Left renal pelvis (tissue), 4 donors: ENCODE results near the gene PPME1. TPM values are rescaled to one million over a fixed set of nuclear protein-coding genes. Genes with fewer than 3 reads are reported as not detected.

Experiments
- DNase-seq, 4 donors: peaks; one replicate each; pipeline ENCODE4 v3.0.0-alpha.2; 2013; ENCODE audit warnings: low read depth in 4 of 4, low spot score in 3 of 4
- polyA plus RNA-seq, 4 donors: library from polyadenylated mRNA; unstranded; fragments of 120-200 nt; gene quantifications; one replicate each; pipeline ENCODE4 v1.2.1, GENCODE V29; 2013; ENCODE audit not compliant: insufficient read length in 4 of 4

Gene PPME1
- polyA plus RNA-seq, 4 donors: 35.0 to 43.4 (median 40.0) TPM

DNA sequence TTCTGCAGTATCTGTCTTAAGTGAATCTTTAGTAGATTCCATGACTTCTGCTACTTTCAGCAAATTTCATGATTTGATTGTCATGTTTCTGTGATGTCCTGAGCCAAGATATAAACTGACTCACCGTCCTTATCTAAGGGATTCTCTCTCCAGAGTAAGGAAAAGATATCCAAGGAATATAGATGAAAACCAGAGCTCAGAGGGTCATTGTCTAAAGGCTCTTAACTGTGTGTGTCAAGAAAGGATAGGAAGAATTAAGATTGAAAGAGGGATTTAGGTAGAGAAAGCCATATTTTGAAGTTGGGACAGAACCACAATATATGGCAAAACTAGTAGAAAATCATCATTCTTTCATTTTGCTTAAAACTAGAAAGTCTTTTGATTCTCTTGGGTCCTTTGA, 50.7 kb downstream of the PPME1 start:
- DNase-seq: no peak

GRCh38 chr11:74225565-74225964, 54.5 kb downstream of the PPME1 start:
- no peak for DNase-seq

DNA sequence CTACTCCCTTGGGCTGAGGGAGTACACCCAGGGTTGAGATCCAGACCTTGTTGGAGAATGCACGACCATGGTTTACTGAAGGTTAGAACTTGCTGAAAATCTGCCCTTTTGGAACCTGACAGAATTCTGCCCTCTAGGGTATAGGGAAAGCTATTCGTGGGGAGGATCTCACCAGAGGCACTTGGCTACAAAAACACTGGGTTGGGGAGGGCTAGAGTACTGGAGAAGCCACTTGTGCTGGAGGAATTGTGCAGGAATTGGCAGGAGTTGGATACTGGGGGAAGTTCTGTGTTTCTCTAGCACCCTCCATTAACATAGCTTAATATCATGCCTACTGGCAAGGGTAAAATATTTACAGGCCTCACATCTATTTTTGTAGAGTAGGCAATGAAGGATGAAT, 55.8 kb downstream of the PPME1 start:
- no peak for DNase-seq

DNA sequence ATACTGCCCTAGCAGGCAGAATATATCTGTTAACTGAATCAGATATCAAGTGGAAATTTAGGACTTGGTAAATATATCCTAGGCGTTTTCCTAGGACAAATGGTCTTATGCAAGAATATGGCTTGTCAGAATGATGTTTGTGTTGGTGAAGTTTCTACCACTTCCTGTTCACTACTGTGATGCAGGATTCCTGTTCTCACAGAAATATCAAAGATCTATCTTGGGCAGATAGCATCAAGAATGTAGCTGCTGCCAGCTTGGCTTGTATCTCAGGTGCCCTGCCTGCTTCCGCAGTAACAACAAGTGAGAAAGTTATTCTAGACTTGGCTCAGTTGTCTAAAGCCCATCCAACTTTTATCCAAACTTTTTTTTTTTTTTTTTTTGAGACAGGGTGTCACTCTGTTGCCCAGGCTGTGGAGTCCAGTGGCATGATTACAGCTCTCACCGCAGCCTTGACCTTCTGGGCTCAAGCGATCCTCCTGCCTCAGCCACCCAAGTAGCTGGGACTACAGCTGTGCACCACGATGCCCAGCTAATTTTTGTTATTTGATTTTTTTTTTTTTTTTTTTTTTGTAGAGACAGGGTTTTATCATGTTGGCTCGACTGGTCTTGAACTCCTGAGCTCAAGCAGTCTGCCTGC, 61.3 kb downstream of the PPME1 start:
- no peak for DNase-seq

GRCh38 chr11:74233683-74234082, 62.6 kb downstream of the PPME1 start:
- DNase-seq: no peak

- no peak for DNase-seq
These were observed 64.0 kb downstream of the PPME1 start for GRCh38 chr11:74235121-74235520.

DNA sequence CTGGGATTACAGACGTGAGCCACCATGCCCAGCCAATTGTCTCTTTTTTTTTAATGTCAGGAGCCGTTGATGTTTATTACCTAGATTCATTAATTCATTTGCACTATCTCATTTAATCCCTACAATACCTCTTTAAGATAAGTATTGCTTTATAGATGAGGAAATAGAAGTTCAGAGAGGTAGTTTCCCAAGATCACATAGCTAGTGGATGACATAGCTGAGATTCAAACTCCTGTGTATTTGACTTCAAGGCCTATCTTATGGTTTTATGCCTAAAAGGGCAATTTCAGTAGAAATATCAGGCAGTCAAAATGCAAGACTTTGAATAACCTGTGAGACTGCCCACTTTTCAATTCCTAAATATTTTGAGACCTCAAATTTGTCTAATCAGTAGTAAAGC, 66.5 kb downstream of the PPME1 start:
- no peak for DNase-seq

DNA sequence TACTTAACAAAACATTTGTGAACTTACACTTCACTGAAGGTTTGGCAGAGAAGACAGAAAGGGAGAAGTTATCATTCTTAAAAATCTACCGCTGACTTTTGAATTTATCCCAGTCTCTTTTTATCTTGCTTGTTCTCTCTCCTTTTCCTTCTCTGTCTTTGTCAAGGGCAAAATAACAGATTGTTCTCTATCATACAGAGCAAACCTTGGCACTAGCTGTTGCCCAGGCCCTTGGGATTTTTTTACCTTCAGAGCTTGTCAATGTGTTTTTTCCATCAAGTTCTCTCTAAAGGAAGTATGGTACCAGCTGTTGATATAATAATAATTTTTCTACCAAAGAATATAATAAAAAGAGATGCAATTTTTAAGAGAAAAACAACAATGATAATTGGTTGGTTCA, 67.2 kb downstream of the PPME1 start:
- DNase-seq: no peak

GRCh38 chr11:74248469-74248868, 77.4 kb downstream of the PPME1 start:
- no peak for DNase-seq

- DNase-seq: no peak
These were observed 78.4 kb downstream of the PPME1 start for GRCh38 chr11:74249496-74249895.

GRCh38 chr11:74253361-74253760, 82.3 kb downstream of the PPME1 start:
- no peak for DNase-seq

DNA sequence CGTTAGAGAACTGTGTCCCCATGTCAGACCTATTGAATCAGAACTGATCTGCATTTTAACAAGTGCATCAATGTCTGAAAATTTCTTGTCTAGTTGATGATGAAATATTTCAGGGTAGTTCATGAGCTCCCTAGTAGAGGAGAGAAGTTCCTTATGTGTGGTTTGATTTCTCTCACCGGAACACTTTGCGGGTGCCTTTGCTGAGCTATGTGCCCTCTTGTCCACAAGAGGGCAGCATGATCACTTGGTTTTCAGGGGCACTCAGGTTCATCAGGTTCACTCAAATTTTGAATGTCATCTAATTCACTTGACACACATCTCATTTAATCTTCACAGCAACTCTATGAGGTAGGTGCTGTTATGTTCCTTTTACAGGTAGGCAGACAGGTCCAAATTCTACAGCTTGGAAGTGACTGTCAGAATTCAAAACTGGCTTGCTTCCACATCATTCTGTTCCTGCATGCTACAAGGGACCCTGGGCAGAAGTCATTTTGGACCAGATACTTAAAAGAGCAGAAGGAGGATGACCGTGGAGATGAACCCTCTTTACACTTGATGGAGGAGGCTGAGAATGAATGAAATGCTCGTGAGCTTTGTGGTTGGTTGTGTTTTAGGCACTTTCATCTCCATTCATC, 84.8 kb downstream of the PPME1 start:
- peak; percentile 22 to 39 (median 24) for DNase-seq

DNA sequence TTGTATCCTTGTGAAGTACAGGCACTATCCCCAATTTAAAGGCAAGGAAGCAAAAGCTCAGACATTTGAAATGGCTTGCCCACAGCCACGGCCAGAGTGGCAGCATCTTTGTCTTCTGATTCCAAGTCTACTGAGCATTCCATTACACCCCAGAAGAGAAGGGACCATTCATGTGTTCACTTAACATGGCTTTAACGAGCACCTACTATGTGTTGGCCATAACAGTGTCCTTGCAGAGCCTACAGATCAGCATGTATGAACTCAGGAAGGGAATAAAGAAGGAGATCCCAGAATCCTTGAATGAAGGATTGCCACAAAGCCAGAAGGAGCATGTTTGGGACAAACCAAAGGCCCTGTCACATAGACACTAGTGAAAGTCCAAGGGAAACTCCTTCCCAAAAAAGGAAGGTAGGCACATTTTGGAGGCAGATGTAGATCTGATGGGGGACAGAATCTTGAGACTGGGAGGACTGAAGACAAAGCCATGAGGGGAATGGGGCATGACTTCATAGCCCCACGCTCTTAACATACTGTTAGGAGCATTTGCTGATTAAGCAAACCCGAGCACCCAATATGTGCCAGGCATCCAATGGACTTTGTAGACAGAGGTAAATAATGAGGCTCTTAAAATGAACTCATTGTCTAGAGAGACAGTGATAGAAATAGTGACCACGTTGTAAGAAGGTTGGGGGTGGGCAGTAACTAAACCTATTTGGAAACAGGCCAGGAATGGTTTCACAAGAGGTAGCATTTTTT, 85.5 kb downstream of the PPME1 start:
- no peak for DNase-seq

- DNase-seq: peak in 3 of 4 donors; percentile 19 to 36 (median 27)
These were observed 87.0 kb downstream of the PPME1 start for GRCh38 chr11:74257959-74258553.

DNA sequence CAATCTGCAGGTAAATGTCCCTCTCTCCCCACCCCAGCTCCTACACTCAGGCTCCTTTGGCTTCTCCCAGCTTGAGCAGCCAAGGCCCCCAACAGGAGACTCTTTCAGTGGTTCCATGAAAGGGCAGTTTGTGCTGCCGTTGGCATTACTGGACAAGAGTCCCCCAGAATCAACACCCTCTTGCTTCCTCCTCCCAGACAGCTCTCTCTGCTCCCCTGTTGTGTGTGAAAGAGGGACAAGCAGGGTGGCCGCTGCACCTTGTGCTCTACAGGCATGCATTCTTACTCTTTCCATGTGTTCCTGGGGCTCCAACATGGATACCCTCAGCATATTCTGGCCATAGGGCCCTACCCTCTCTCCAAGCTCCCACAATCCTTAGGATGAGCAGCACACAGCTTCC, 91.6 kb downstream of the PPME1 start:
- DNase-seq: no peak

- DNase-seq: no peak
These were observed 94.2 kb downstream of the PPME1 start for GRCh38 chr11:74265256-74265655.

DNA sequence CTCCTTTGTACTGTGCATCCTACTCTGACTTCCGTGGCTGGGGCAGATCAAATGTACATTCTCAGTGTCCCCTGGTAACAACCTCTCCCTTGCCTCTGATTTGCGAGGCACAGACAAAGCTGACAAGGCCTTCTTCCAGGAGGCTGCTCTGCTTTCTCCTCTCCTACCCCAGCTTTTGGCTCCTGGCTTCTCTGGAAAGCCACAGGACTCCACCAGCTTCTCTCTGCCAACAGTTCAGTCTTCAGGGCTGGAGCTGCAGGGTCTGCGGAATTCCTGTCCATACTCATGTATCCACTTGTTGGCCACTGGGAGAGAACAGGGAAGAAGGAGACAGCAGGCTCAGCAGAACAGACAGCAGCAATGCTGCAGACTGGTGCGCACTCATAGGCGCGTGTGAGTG, 95.9 kb downstream of the PPME1 start:
- no peak for DNase-seq

- DNase-seq: no peak
These were observed 97.4 kb downstream of the PPME1 start for GRCh38 chr11:74268456-74268855.

DNA sequence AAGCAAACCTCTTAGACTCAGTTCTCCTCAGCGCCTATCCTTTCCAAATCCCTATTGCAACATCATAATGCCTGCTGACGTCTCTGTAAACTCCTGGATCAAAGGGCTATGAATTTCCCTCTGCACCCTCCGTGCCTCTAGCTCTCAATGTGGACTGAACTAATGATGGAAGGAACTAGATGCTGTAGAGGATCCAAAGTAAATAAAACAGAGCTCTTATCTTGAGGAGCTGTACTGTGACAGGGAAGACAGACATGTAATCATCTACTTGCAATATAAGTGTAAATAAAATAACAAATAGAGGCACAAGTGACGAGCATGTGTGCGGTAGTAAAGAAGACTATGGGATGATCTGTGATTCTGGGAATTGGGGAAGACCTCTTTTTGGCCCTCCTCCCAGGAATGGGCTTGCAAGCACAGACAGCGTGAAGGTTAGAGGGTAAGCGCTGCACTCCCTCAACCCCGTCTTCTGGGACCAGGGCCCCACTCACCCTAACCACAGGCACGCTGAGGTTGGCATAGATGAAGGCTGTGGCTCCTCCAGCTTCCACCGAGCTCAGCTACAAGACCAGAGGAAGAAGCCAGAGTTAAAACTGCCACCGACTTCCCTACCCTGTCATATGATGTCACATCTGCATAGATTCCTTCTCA, 98.2 kb downstream of the PPME1 start:
- DNase-seq: no peak

GRCh38 chr11:74272276-74272675, 101.2 kb downstream of the PPME1 start:
- DNase-seq: no peak

DNA sequence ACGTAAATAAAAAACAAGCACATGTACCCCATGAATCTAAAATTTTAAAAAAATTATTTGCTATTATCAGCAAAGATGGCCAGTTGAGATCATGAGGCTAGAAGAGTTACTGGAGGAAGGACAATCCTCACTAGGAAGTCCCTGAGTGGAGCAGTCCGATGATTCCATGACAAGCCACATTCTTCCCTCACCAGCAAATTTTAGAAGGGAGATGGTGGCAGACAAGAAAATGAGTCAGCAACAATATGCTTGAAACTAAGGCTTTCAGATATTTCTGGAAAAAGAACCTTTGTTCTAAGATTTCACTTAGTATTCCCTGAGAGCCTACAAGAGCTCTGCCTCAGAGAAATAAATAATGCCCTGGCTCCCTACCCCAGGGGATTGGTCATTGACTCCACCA, 105.5 kb downstream of the PPME1 start:
- no peak for DNase-seq
